AG09309 (cell line): ENCODE results near the gene FAM124B.

ENCODE experiments used
- DNase-seq: peaks from one replicate; pipeline ENCODE4 v3.0.0-alpha.2; 2010; ENCODE audit warnings: low read depth
- H3K4me3 ChIP-seq: 2 replicates; pipeline ENCODE4 v1.5.1; 2011; ENCODE audit warnings: mild to moderate bottlenecking, low read depth, low read length, moderate library complexity; ENCODE audit not compliant: control insufficient read depth
- CTCF ChIP-seq: IDR thresholded peaks from 2 replicates; pipeline ENCODE4 v1.5.1; 2011; ENCODE audit warnings: mild to moderate bottlenecking, low read depth, low read length, inconsistent platforms; ENCODE audit not compliant: insufficient read depth, control insufficient read depth; ENCODE audit errors: missing control alignments

The FAM124B gene

GRCh38 chr2:224377751-224378700, 23.9 kb downstream of the FAM124B start:
- H3K4me3 ChIP-seq = no peak overlapping the region
- no peak for DNase-seq
- TF ChIP-seq CTCF = peak; percentile 38

GRCh38 chr2:224372641-224373040, 29.3 kb downstream of the FAM124B start:
- H3K4me3 ChIP-seq = no peak overlapping the region
- DNase-seq = no peak
- TF ChIP-seq CTCF = no peak

GRCh38 chr2:224369028-224369632, 32.8 kb downstream of the FAM124B start:
- TF ChIP-seq CTCF = peak; percentile 56
- H3K4me3 ChIP-seq = no peak overlapping the region
- no peak for DNase-seq

GRCh38 chr2:224366267-224366844, 35.6 kb downstream of the FAM124B start:
- no peak for TF ChIP-seq CTCF
- DNase-seq = no peak
- no peak overlapping the region for H3K4me3 ChIP-seq

- no peak for DNase-seq
- no peak for TF ChIP-seq CTCF
- H3K4me3 ChIP-seq = no peak overlapping the region
Observed at GRCh38 chr2:224365331-224365730, 36.6 kb downstream of the FAM124B start.

- no peak for DNase-seq
- H3K4me3 ChIP-seq = no peak overlapping the region
- TF ChIP-seq CTCF = no peak
Observed at GRCh38 chr2:224363281-224363680, 38.6 kb downstream of the FAM124B start.
